KMS-11 (cell line): ENCODE data around the gene C19orf33.

Experiments used
- H2AFZ ChIP-seq: fragments of 200-600 bp; sonication (generic); 2 replicates; pipeline ENCODE4 v1.6.1; 2016; ENCODE audit warnings: antibody characterized with exemption, mixed run types, low read depth
- H3K27ac ChIP-seq: fragments of 200-600 bp; sonication (generic); 2 replicates; pipeline ENCODE4 v1.6.1; 2016; ENCODE audit warnings: mild to moderate bottlenecking, mixed run types
- H3K27me3 ChIP-seq: fragments of 200-600 bp; sonication (generic); 2 replicates; pipeline ENCODE4 v1.6.1; 2017; ENCODE audit warnings: mild to moderate bottlenecking, low read depth, mixed run types, moderate library complexity; ENCODE audit not compliant: insufficient read depth
- H3K36me3 ChIP-seq: fragments of 200-600 bp; sonication (generic); 2 replicates; pipeline ENCODE4 v1.6.1; 2017; ENCODE audit warnings: mild to moderate bottlenecking, mixed run types; ENCODE audit not compliant: insufficient read depth
- H3K4me1 ChIP-seq: fragments of 200-600 bp; sonication (generic); 2 replicates; pipeline ENCODE4 v1.6.1; 2016; ENCODE audit warnings: mild to moderate bottlenecking, low read depth, mixed run types; ENCODE audit not compliant: poor library complexity, severe bottlenecking
- H3K4me2 ChIP-seq: fragments of 200-600 bp; sonication (generic); 2 replicates; pipeline ENCODE4 v1.7.0; 2016; ENCODE audit warnings: mild to moderate bottlenecking, mixed run types
- H3K4me3 ChIP-seq: fragments of 200-600 bp; sonication (generic); IDR thresholded peaks from 2 replicates; pipeline ENCODE4 v1.6.1; 2017; ENCODE audit warnings: low read depth, low read length, mixed read lengths; ENCODE audit not compliant: insufficient read depth
- H3K79me2 ChIP-seq: fragments of 200-600 bp; sonication (generic); 2 replicates; pipeline ENCODE4 v1.6.1; 2016; ENCODE audit warnings: low read depth, mixed run types; ENCODE audit not compliant: insufficient read depth
- H3K9ac ChIP-seq: fragments of 200-600 bp; sonication (generic); 2 replicates; pipeline ENCODE4 v1.6.1; 2016; ENCODE audit warnings: mild to moderate bottlenecking, mixed run types
- H4K20me1 ChIP-seq: fragments of 200-600 bp; sonication (generic); 2 replicates; pipeline ENCODE4 v1.6.1; 2016; ENCODE audit warnings: mild to moderate bottlenecking, mixed run types; ENCODE audit not compliant: insufficient read depth
- CTCF ChIP-seq: fragments of 200-600 bp; sonication (generic); conservative IDR thresholded peaks from 2 replicates; pipeline ENCODE4 v1.6.1; 2017; ENCODE audit warnings: low read depth, mild to moderate bottlenecking, antibody characterized with exemption, low read length, moderate library complexity, mixed read lengths

C19orf33 gene

GRCh38 chr19:38331728-38332127, 27.7 kb downstream of the C19orf33 start:
- Histone ChIP-seq H2AFZ (no peak overlapping the region), H3K79me2 (no peaks in the 10 kb centered on the region), H4K20me1 (no peaks in the 10 kb centered on the region), H3K9ac (no peak overlapping the region), H3K4me1 (no peaks in the 10 kb centered on the region), H3K4me2 (no peak overlapping the region), H3K27me3 (0 out of 2 replicates have a peak, but pooled peaks cover 3% of the 10 kb centered on the region), H3K4me3 (no peak overlapping the region), H3K27ac (no peak overlapping the region), H3K36me3 (no peaks in the 10 kb centered on the region)
- TF ChIP-seq CTCF: no peak

- Histone ChIP-seq H3K27ac (no peak overlapping the region), H3K4me1 (peaks cover 6% of the 10 kb centered on the region), H3K9ac (no peak overlapping the region), H3K4me3 (no peak overlapping the region), H4K20me1 (no peaks in the 10 kb centered on the region), H3K27me3 (no peaks in the 10 kb centered on the region), H3K4me2 (no peak overlapping the region), H3K36me3 (no peaks in the 10 kb centered on the region), H3K79me2 (no peaks in the 10 kb centered on the region), H2AFZ (no peak overlapping the region)
- no peak for TF ChIP-seq CTCF
Observed at GRCh38 chr19:38333245-38333644, 29.2 kb downstream of the C19orf33 start.

- H3K9ac ChIP-seq: peak overlapping the region; percentile 39; the same call in 1 of the 2 replicates
- peak overlapping the region; percentile 99 for H2AFZ ChIP-seq
- H3K36me3 ChIP-seq: no peaks in the 10 kb centered on the region
- peak overlapping the region; percentile 56 for H3K27ac ChIP-seq
- TF ChIP-seq CTCF: no peak
- peak overlapping the region; percentile 83 for H3K4me2 ChIP-seq
- H3K4me3 ChIP-seq: no peak overlapping the region
- no peaks in the 10 kb centered on the region for H3K79me2 ChIP-seq
- no peaks in the 10 kb centered on the region for H4K20me1 ChIP-seq
- no peaks in the 10 kb centered on the region for H3K27me3 ChIP-seq
- H3K4me1 ChIP-seq: peaks cover 6% of the 10 kb centered on the region
Observed at GRCh38 chr19:38335949-38336637, 32.0 kb downstream of the C19orf33 start.

GRCh38 chr19:38336638-38337359, 32.7 kb downstream of the C19orf33 start:
- Histone ChIP-seq H3K27ac (peak overlapping the region; percentile 56), H4K20me1 (no peaks in the 10 kb centered on the region), H3K27me3 (no peaks in the 10 kb centered on the region)

More at GRCh38 chr19:38336638-38337359, 32.7 kb downstream of the C19orf33 start:
- peaks cover 6% of the 10 kb centered on the region for H3K4me1 ChIP-seq
- no peak for TF ChIP-seq CTCF
- H2AFZ ChIP-seq: peak overlapping the region; percentile 99
- no peak overlapping the region for H3K4me3 ChIP-seq
- peak overlapping the region; percentile 39; the same call in 1 of the 2 replicates for H3K9ac ChIP-seq
- H3K4me2 ChIP-seq: peak overlapping the region; percentile 89
- H3K36me3 ChIP-seq: no peaks in the 10 kb centered on the region
- no peaks in the 10 kb centered on the region for H3K79me2 ChIP-seq
